Measurements from ENCODE around the gene THUMPD2. TPM values are rescaled to one million over a fixed set of nuclear protein-coding genes. Genes with fewer than 3 reads are reported as not detected.
"Not testable (repeated sequence)": the region's sequence is repeated elsewhere in the genome, so short reads cannot be mapped to it uniquely, and the experiment has no call there.

Gene THUMPD2
- total RNA-seq, 1 experiment from 2014 or later, result 7.1 TPM

- H3K4me3 ChIP-seq (ENCODE audit: insufficient read depth, low read depth, low read length), result no peak overlapping the region
- peaks cover 9% of the 10 kb centered on the region for H3K36me3 ChIP-seq (replicated peaks; ENCODE audit: control insufficient read depth, insufficient read depth, low read length)
- H3K27me3 ChIP-seq (ENCODE audit: control insufficient read depth, insufficient read depth, low read length), result no peaks in the 10 kb centered on the region
- no peak for DNase-seq
These were observed 44.6 kb downstream of the THUMPD2 start for GRCh38 chr2:39734445-39734844.

GRCh38 chr2:39733070-39733674 is 45.9 kb downstream of the THUMPD2 start:
- H3K36me3 ChIP-seq (replicated peaks; ENCODE audit: control insufficient read depth, insufficient read depth, low read length), result peaks cover 9% of the 10 kb centered on the region
- DNase-seq, result no peak

GRCh38 chr2:39732482-39732881 is 46.6 kb downstream of the THUMPD2 start:
- H3K27me3 ChIP-seq (ENCODE audit: control insufficient read depth, insufficient read depth, low read length), result no peaks in the 10 kb centered on the region
- peaks cover 9% of the 10 kb centered on the region for H3K36me3 ChIP-seq (replicated peaks; ENCODE audit: control insufficient read depth, insufficient read depth, low read length)
- H3K4me3 ChIP-seq (ENCODE audit: insufficient read depth, low read depth, low read length), result no peak overlapping the region
- no peak for DNase-seq

More at GRCh38 chr2:39733070-39733674, 45.9 kb downstream of the THUMPD2 start:
- no peak overlapping the region for H3K4me3 ChIP-seq (ENCODE audit: insufficient read depth, low read depth, low read length)
- H3K27me3 ChIP-seq (ENCODE audit: control insufficient read depth, insufficient read depth, low read length), result no peaks in the 10 kb centered on the region

- DNase-seq, result no peak
These were observed 47.5 kb downstream of the THUMPD2 start for GRCh38 chr2:39731546-39731945.

GRCh38 chr2:39730685-39731302 is 48.3 kb downstream of the THUMPD2 start:
- DNase-seq, result no peak
- H3K27me3 ChIP-seq (ENCODE audit: control insufficient read depth, insufficient read depth, low read length), result no peaks in the 10 kb centered on the region
- peaks cover 2% of the 10 kb centered on the region for H3K36me3 ChIP-seq (replicated peaks; ENCODE audit: control insufficient read depth, insufficient read depth, low read length)
- H3K4me3 ChIP-seq (ENCODE audit: insufficient read depth, low read depth, low read length), result no peak overlapping the region

More at GRCh38 chr2:39731546-39731945, 47.5 kb downstream of the THUMPD2 start:
- Histone ChIP-seq H3K4me3 (ENCODE audit: insufficient read depth, low read depth, low read length) (no peak overlapping the region), H3K36me3 (replicated peaks; ENCODE audit: control insufficient read depth, insufficient read depth, low read length) (peaks cover 3% of the 10 kb centered on the region), H3K27me3 (ENCODE audit: control insufficient read depth, insufficient read depth, low read length) (no peaks in the 10 kb centered on the region)

GRCh38 chr2:39730276-39730675 is 48.8 kb downstream of the THUMPD2 start:
- no peaks in the 10 kb centered on the region for H3K27me3 ChIP-seq (ENCODE audit: control insufficient read depth, insufficient read depth, low read length)
- H3K36me3 ChIP-seq (replicated peaks; ENCODE audit: control insufficient read depth, insufficient read depth, low read length), result no peaks in the 10 kb centered on the region
- no peak overlapping the region for H3K4me3 ChIP-seq (ENCODE audit: insufficient read depth, low read depth, low read length)
- DNase-seq, result no peak

GRCh38 chr2:39728941-39729351 is 50.1 kb downstream of the THUMPD2 start:
- H3K36me3 ChIP-seq (replicated peaks; ENCODE audit: control insufficient read depth, insufficient read depth, low read length), result no peaks in the 10 kb centered on the region
- no peaks in the 10 kb centered on the region for H3K27me3 ChIP-seq (ENCODE audit: control insufficient read depth, insufficient read depth, low read length)
- DNase-seq, result no peak
- H3K4me3 ChIP-seq (ENCODE audit: insufficient read depth, low read depth, low read length), result no peak overlapping the region

GRCh38 chr2:39728085-39728484 is 51.0 kb downstream of the THUMPD2 start:
- not testable (repeated sequence) for DNase-seq; H3K36me3 ChIP-seq (replicated peaks; ENCODE audit: control insufficient read depth, insufficient read depth, low read length); H3K4me3 ChIP-seq (ENCODE audit: insufficient read depth, low read depth, low read length); H3K27me3 ChIP-seq (ENCODE audit: control insufficient read depth, insufficient read depth, low read length)

GRCh38 chr2:39725401-39725800 is 53.7 kb downstream of the THUMPD2 start:
- H3K4me3 ChIP-seq (ENCODE audit: insufficient read depth, low read depth, low read length), result no peak overlapping the region
- no peak for DNase-seq
- no peaks in the 10 kb centered on the region for H3K36me3 ChIP-seq (replicated peaks; ENCODE audit: control insufficient read depth, insufficient read depth, low read length)
- no peaks in the 10 kb centered on the region for H3K27me3 ChIP-seq (ENCODE audit: control insufficient read depth, insufficient read depth, low read length)

- Histone ChIP-seq H3K36me3 (replicated peaks; ENCODE audit: control insufficient read depth, insufficient read depth, low read length) (no peaks in the 10 kb centered on the region), H3K4me3 (ENCODE audit: insufficient read depth, low read depth, low read length) (no peak overlapping the region), H3K27me3 (ENCODE audit: control insufficient read depth, insufficient read depth, low read length) (no peaks in the 10 kb centered on the region)
- DNase-seq, result no peak
These were observed 54.3 kb downstream of the THUMPD2 start for GRCh38 chr2:39724828-39725144.

GRCh38 chr2:39723946-39724827 is 54.9 kb downstream of the THUMPD2 start:
- no peaks in the 10 kb centered on the region for H3K36me3 ChIP-seq (replicated peaks; ENCODE audit: control insufficient read depth, insufficient read depth, low read length)
- H3K4me3 ChIP-seq (ENCODE audit: insufficient read depth, low read depth, low read length), result no peak overlapping the region
- H3K27me3 ChIP-seq (ENCODE audit: control insufficient read depth, insufficient read depth, low read length), result no peaks in the 10 kb centered on the region
- no peak for DNase-seq

GRCh38 chr2:39723497-39723896 is 55.6 kb downstream of the THUMPD2 start:
- no peak overlapping the region for H3K4me3 ChIP-seq (ENCODE audit: insufficient read depth, low read depth, low read length)
- H3K27me3 ChIP-seq (ENCODE audit: control insufficient read depth, insufficient read depth, low read length), result no peaks in the 10 kb centered on the region
- H3K36me3 ChIP-seq (replicated peaks; ENCODE audit: control insufficient read depth, insufficient read depth, low read length), result no peaks in the 10 kb centered on the region
- DNase-seq, result no peak

GRCh38 chr2:39720970-39721369 is 58.1 kb downstream of the THUMPD2 start:
- no peaks in the 10 kb centered on the region for H3K27me3 ChIP-seq (ENCODE audit: control insufficient read depth, insufficient read depth, low read length)
- no peak for DNase-seq
- H3K4me3 ChIP-seq (ENCODE audit: insufficient read depth, low read depth, low read length), result no peak overlapping the region
- H3K36me3 ChIP-seq (replicated peaks; ENCODE audit: control insufficient read depth, insufficient read depth, low read length), result no peaks in the 10 kb centered on the region

GRCh38 chr2:39719317-39719716 is 59.7 kb downstream of the THUMPD2 start:
- Histone ChIP-seq H3K4me3 (ENCODE audit: insufficient read depth, low read depth, low read length) (no peak overlapping the region), H3K36me3 (replicated peaks; ENCODE audit: control insufficient read depth, insufficient read depth, low read length) (no peaks in the 10 kb centered on the region), H3K27me3 (ENCODE audit: control insufficient read depth, insufficient read depth, low read length) (no peaks in the 10 kb centered on the region)
- DNase-seq, result no peak

- Histone ChIP-seq H3K4me3 (ENCODE audit: insufficient read depth, low read depth, low read length) (no peak overlapping the region), H3K27me3 (ENCODE audit: control insufficient read depth, insufficient read depth, low read length) (no peaks in the 10 kb centered on the region), H3K36me3 (replicated peaks; ENCODE audit: control insufficient read depth, insufficient read depth, low read length) (no peaks in the 10 kb centered on the region)
- no peak for DNase-seq
These were observed 60.6 kb downstream of the THUMPD2 start for GRCh38 chr2:39718483-39718882.

Measured in H7 (cell line).